Urinary bladder (tissue), 4 donors: ENCODE results near the gene SPINK4. TPM values are rescaled to one million over a fixed set of nuclear protein-coding genes. Genes with fewer than 3 reads are reported as not detected.

Experiments
- DNase-seq: peaks from one replicate; pipeline ENCODE4 v3.0.0-alpha.2; 2015; ENCODE audit errors: extremely low spot score
- H3K27ac ChIP-seq: one replicate; pipeline ENCODE4 v1.5.1; 2013; ENCODE audit warnings: low read depth, mild to moderate bottlenecking, moderate library complexity
- H3K36me3 ChIP-seq: one replicate; pipeline ENCODE4 v1.6.1; 2013; ENCODE audit warnings: mild to moderate bottlenecking, moderate library complexity; ENCODE audit not compliant: insufficient read depth
- H3K4me1 ChIP-seq: one replicate; pipeline ENCODE4 v1.6.1; 2013; ENCODE audit warnings: mild to moderate bottlenecking, moderate library complexity; ENCODE audit not compliant: insufficient read depth
- H3K4me3 ChIP-seq: one replicate; pipeline ENCODE4 v1.5.1; 2013; ENCODE audit warnings: low read depth, low read length
- WGBS: extraction: QIAGEN DNeasy Blood & Tissue Kit; methylation state at CpG from one replicate; pipeline ENCODE4 v1.1.7; 2013; 5-methylcytosine and 5-hydroxymethylcytosine counted together
- polyA plus RNA-seq: library from polyadenylated mRNA; stranded (reverse); fragments of 200-250 nt; gene quantifications from one replicate; pipeline ENCODE4 v1.2.3, GENCODE V29; 2013
- total RNA-seq: library from RNA; depleted of rRNA; stranded (reverse); fragments of >200 nt; gene quantifications from one replicate; pipeline ENCODE4 v1.2.3, GENCODE V29; 2014
- donor health status: healthy with polysubstance abuse.
- donor health status: healthy.

The SPINK4 gene
- total and polyA plus RNA-seq, 2 donors = 2.6 TPM; not detected in 1

GRCh38 chr9:33277484-33277883, 37.5 kb downstream of the SPINK4 start:
- no peak for DNase-seq
- Histone ChIP-seq H3K4me3 (no peak overlapping the region), H3K27ac (no peak overlapping the region), H3K4me1 (no peaks in the 10 kb centered on the region), H3K36me3 (peaks cover 18% of the 10 kb centered on the region)
- 97% methylated on average over 4 of the region's 4 CpGs for WGBS

- WGBS = 83% methylated on average over 5 of the region's 5 CpGs
- no peak overlapping the region for H3K4me3 ChIP-seq
- no peak for DNase-seq
- H3K4me1 ChIP-seq = no peaks in the 10 kb centered on the region
- peaks cover 5% of the 10 kb centered on the region for H3K36me3 ChIP-seq
- H3K27ac ChIP-seq = no peak overlapping the region
Observed at GRCh38 chr9:33285502-33285901, 45.5 kb downstream of the SPINK4 start.

- Histone ChIP-seq H3K27ac (no peak overlapping the region), H3K4me1 (no peaks in the 10 kb centered on the region), H3K4me3 (no peak overlapping the region), H3K36me3 (peaks cover 2% of the 10 kb centered on the region)
- 52% methylated on average over 4 of the region's 4 CpGs for WGBS
- DNase-seq = no peak
Observed at GRCh38 chr9:33287087-33287490, 47.1 kb downstream of the SPINK4 start.

- no peak overlapping the region for H3K27ac ChIP-seq
- 77% methylated on average over 4 of the region's 4 CpGs for WGBS
Observed at GRCh38 chr9:33288235-33288634, 48.3 kb downstream of the SPINK4 start.

GRCh38 chr9:33288828-33289483, 49.0 kb downstream of the SPINK4 start:
- no peaks in the 10 kb centered on the region for H3K4me1 ChIP-seq
- WGBS = 81% methylated on average over 14 of the region's 14 CpGs
- no peak for DNase-seq

More at GRCh38 chr9:33288235-33288634, 48.3 kb downstream of the SPINK4 start:
- Histone ChIP-seq H3K36me3 (peaks cover 2% of the 10 kb centered on the region), H3K4me3 (no peak overlapping the region), H3K4me1 (no peaks in the 10 kb centered on the region)
- no peak for DNase-seq

GRCh38 chr9:33289496-33289895, 49.5 kb downstream of the SPINK4 start:
- Histone ChIP-seq H3K4me1 (no peaks in the 10 kb centered on the region), H3K27ac (peak overlapping the region; percentile 97), H3K4me3 (peak overlapping the region; percentile 42), H3K36me3 (peaks cover under 1% of the 10 kb centered on the region)
- no peak for DNase-seq
- WGBS = 12% methylated on average over 12 of the region's 12 CpGs

More at GRCh38 chr9:33288828-33289483, 49.0 kb downstream of the SPINK4 start:
- Histone ChIP-seq H3K27ac (peak overlapping the region; percentile 97), H3K4me3 (no peak overlapping the region), H3K36me3 (peaks cover 2% of the 10 kb centered on the region)

- no peak for DNase-seq
- WGBS = under 1% methylated on average over 14 of the region's 14 CpGs
- Histone ChIP-seq H3K27ac (peak overlapping the region; percentile 97), H3K4me3 (peak overlapping the region; percentile 42), H3K36me3 (no peaks in the 10 kb centered on the region), H3K4me1 (no peaks in the 10 kb centered on the region)
Observed at GRCh38 chr9:33289936-33290246, 49.9 kb downstream of the SPINK4 start.

GRCh38 chr9:33290247-33291030, 50.5 kb downstream of the SPINK4 start, which contains the start of gene NFX1:
Gene NFX1 (plus strand): TSS chr9:33290516. CDS start chr9:33290573, 57 bp downstream.
- peak; percentile 92 for DNase-seq
- Histone ChIP-seq H3K27ac (peak within 1 kb of the TSS; percentile 97), H3K4me3 (peak within 1 kb of the TSS; percentile 60), H3K36me3 (peaks cover 1% of the 10 kb centered on the region), H3K4me1 (no peaks in the 10 kb centered on the region)
- under 1% methylated on average over 63 of the region's 63 CpGs for WGBS

GRCh38 chr9:33291031-33291397, 51.0 kb downstream of the SPINK4 start:
- WGBS = 11% methylated on average over 7 of the region's 7 CpGs
- Histone ChIP-seq H3K27ac (peak overlapping the region; percentile 97), H3K36me3 (peaks cover 1% of the 10 kb centered on the region), H3K4me1 (no peaks in the 10 kb centered on the region), H3K4me3 (peak overlapping the region; percentile 60)
- peak; percentile 6 for DNase-seq

GRCh38 chr9:33291901-33292300, 51.9 kb downstream of the SPINK4 start:
- Histone ChIP-seq H3K27ac (no peak overlapping the region), H3K4me1 (no peaks in the 10 kb centered on the region), H3K36me3 (peaks cover 1% of the 10 kb centered on the region), H3K4me3 (no peak overlapping the region)
- no peak for DNase-seq
- 86% methylated on average over 5 of the region's 5 CpGs for WGBS

- no peak for DNase-seq
- no peak overlapping the region for H3K4me3 ChIP-seq
- no peaks in the 10 kb centered on the region for H3K4me1 ChIP-seq
- H3K27ac ChIP-seq = no peak overlapping the region
- peaks cover 5% of the 10 kb centered on the region for H3K36me3 ChIP-seq
- 83% methylated on average over 2 of the region's 2 CpGs for WGBS
Observed at GRCh38 chr9:33293782-33294181, 53.8 kb downstream of the SPINK4 start.

- no peak overlapping the region for H3K27ac ChIP-seq
- DNase-seq = no peak
- 90% methylated on average over 12 of the region's 12 CpGs for WGBS
- no peaks in the 10 kb centered on the region for H3K4me1 ChIP-seq
- peaks cover 5% of the 10 kb centered on the region for H3K36me3 ChIP-seq
- H3K4me3 ChIP-seq = no peak overlapping the region
Observed at GRCh38 chr9:33294670-33295432, 54.9 kb downstream of the SPINK4 start.

GRCh38 chr9:33295571-33295970, 55.6 kb downstream of the SPINK4 start:
- H3K4me1 ChIP-seq = no peaks in the 10 kb centered on the region
- H3K27ac ChIP-seq = no peak overlapping the region
- WGBS = 92% methylated on average over 2 of the region's 2 CpGs
- DNase-seq = no peak
- peaks cover 5% of the 10 kb centered on the region for H3K36me3 ChIP-seq
- no peak overlapping the region for H3K4me3 ChIP-seq
